Stimulated activated CD8-positive, alpha-beta memory T cell treated with anti-CD3 and anti-CD28 coated beads, Interleukin-12 subunit alpha, Interleukin-12 subunit beta, amount 100 ng/mL, for 24 hours (primary cell): ENCODE data around the gene MEGF11.

Experiments used
- DNase-seq: peaks from one replicate; pipeline ENCODE4 v3.0.0-alpha.2; 2020; ENCODE audit errors: extremely low read depth

The MEGF11 gene

GRCh38 chr15:66253418-66254088 lies at the start of gene MEGF11:
Gene MEGF11 (minus strand): TSS chr15:66253750. CDS start chr15:66128403, 125,347 bp downstream.
- DNase-seq, result no peak

GRCh38 chr15:66302489-66303278 lies 49.1 kb upstream of the MEGF11 start:
- no peak for DNase-seq

GRCh38 chr15:66298803-66299251 lies 45.3 kb upstream of the MEGF11 start:
- DNase-seq, result no peak

- DNase-seq, result no peak
These were observed 42.6 kb upstream of the MEGF11 start for GRCh38 chr15:66296186-66296585.

GRCh38 chr15:66294932-66295235 lies 41.3 kb upstream of the MEGF11 start:
- DNase-seq, result no peak

GRCh38 chr15:66294157-66294931 lies 40.8 kb upstream of the MEGF11 start:
- DNase-seq, result no peak

- DNase-seq, result peak; percentile 27
These were observed 40.0 kb upstream of the MEGF11 start, which contains the start of gene DIS3L for GRCh38 chr15:66293419-66294156. Gene DIS3L (plus strand): TSS chr15:66293568. CDS start chr15:66293597, 29 bp downstream.

GRCh38 chr15:66292571-66293418 lies 39.2 kb upstream of the MEGF11 start:
- no peak for DNase-seq

GRCh38 chr15:66291816-66292570 lies 38.4 kb upstream of the MEGF11 start:
- no peak for DNase-seq

GRCh38 chr15:66290518-66290917 lies 37.0 kb upstream of the MEGF11 start:
- no peak for DNase-seq

GRCh38 chr15:66290007-66290406 lies 36.5 kb upstream of the MEGF11 start:
- no peak for DNase-seq

GRCh38 chr15:66288551-66289185 lies 35.1 kb upstream of the MEGF11 start:
- no peak for DNase-seq

- no peak for DNase-seq
These were observed 34.5 kb upstream of the MEGF11 start for GRCh38 chr15:66288093-66288492.

- DNase-seq, result no peak
These were observed 34.0 kb upstream of the MEGF11 start for GRCh38 chr15:66287461-66288057.

GRCh38 chr15:66285533-66286280 lies 32.2 kb upstream of the MEGF11 start:
- DNase-seq, result no peak

GRCh38 chr15:66284271-66284670 lies 30.7 kb upstream of the MEGF11 start:
- no peak for DNase-seq

- no peak for DNase-seq
These were observed 25.1 kb upstream of the MEGF11 start for GRCh38 chr15:66278671-66279070.

GRCh38 chr15:66278056-66278455 lies 24.5 kb upstream of the MEGF11 start:
- DNase-seq, result no peak
